Peyer's patch (tissue), 4 donors: Measurements from ENCODE around the gene TCEA2. TPM values are rescaled to one million over a fixed set of nuclear protein-coding genes. Genes with fewer than 3 reads are reported as not detected.
A peak's percentile ranks its signal among the peaks of the same experiment; 100 is the strongest.

Source experiments
- DNase-seq, 3 donors: peaks; one replicate each; pipeline ENCODE4 v3.0.0-alpha.2; 2017 to 2019
- H3K27ac ChIP-seq, 4 donors: fragments of 200-600 bp; sonication (generic); one replicate each; pipeline ENCODE4 v1.5.1; 2016 to 2019
- H3K27me3 ChIP-seq, 2 donors: fragments of 200-600 bp; sonication (generic); one replicate each; pipeline ENCODE4 v1.5.1; 2019
- H3K36me3 ChIP-seq, 3 donors: fragments of 200-600 bp; sonication (generic); one replicate each; pipeline ENCODE4 v1.5.1; 2016 to 2019
- H3K4me1 ChIP-seq, 4 donors: fragments of 200-600 bp; sonication (generic); one replicate each; pipeline ENCODE4 v1.5.1; 2016 to 2019
- H3K4me3 ChIP-seq, 4 donors: fragments of 200-600 bp; sonication (generic); 1 replicate in 3 of 4; 2 replicates in 1 of 4; pipeline ENCODE4 v1.5.1; 2016 to 2019; ENCODE audit warnings: mild to moderate bottlenecking in 1 of 4
- H3K9me3 ChIP-seq, 4 donors: fragments of 200-600 bp; sonication (generic); one replicate each; pipeline ENCODE4 v1.5.1; 2016 to 2019; ENCODE audit warnings: mild to moderate bottlenecking in 1 of 4
- POLR2A ChIP-seq, 2 donors: fragments of 450-650 bp; IDR thresholded peaks; one replicate each; pipeline ENCODE4 v1.5.1; 2017; ENCODE audit warnings: antibody characterized with exemption in 2 of 2, mild to moderate bottlenecking in 2 of 2, moderate library complexity in 2 of 2
- total RNA-seq, 4 donors: library from RNA; depleted of rRNA; stranded (reverse); fragments of >200 nt; gene quantifications; one replicate each; pipeline ENCODE4 v1.1.0, GENCODE V29; 2016
- TF ChIP-seq, protein P1 (sequence below), 6 experiments: fragments of 450-650 bp in 4 of 6; fragments of 200-600 bp in 2 of 6; sonication (generic) in 1 of 6; IDR thresholded peaks; one replicate each; pipeline ENCODE4 v1.5.1; 2017 to 2019; ENCODE audit warnings: antibody characterized with exemption in 6 of 6, mild to moderate bottlenecking in 3 of 6, moderate library complexity in 1 of 6

TCEA2 gene
- total RNA-seq, 4 donors from 2014 or later = 4.7 to 19.8 (median 8.3) TPM

GRCh38 chr20:64100566-64100888, 37.5 kb downstream of the TCEA2 start:
- Histone ChIP-seq H3K27ac (peak overlapping the region in 1 of 4 donors; percentile 66), H3K9me3 (no peaks in the 10 kb centered on the region), H3K27me3 (peaks cover 0 to 19% of the 10 kb centered on the region in 2 donors), H3K4me1 (peaks cover 0 to 24% (median 4%) of the 10 kb centered on the region in 4 donors), H3K36me3 (no peaks in the 10 kb centered on the region), H3K4me3 (no peak overlapping the region)
- TF ChIP-seq, protein P1, sequence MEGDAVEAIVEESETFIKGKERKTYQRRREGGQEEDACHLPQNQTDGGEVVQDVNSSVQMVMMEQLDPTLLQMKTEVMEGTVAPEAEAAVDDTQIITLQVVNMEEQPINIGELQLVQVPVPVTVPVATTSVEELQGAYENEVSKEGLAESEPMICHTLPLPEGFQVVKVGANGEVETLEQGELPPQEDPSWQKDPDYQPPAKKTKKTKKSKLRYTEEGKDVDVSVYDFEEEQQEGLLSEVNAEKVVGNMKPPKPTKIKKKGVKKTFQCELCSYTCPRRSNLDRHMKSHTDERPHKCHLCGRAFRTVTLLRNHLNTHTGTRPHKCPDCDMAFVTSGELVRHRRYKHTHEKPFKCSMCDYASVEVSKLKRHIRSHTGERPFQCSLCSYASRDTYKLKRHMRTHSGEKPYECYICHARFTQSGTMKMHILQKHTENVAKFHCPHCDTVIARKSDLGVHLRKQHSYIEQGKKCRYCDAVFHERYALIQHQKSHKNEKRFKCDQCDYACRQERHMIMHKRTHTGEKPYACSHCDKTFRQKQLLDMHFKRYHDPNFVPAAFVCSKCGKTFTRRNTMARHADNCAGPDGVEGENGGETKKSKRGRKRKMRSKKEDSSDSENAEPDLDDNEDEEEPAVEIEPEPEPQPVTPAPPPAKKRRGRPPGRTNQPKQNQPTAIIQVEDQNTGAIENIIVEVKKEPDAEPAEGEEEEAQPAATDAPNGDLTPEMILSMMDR (IDR thresholded peaks at IDR 0.05) = no peak
- DNase-seq = no peak

- no peak for TF ChIP-seq POLR2A (IDR thresholded peaks at IDR 0.05)
- H3K27ac ChIP-seq = peak overlapping the region in 1 of 4 donors; percentile 66
- DNase-seq = no peak
- H3K4me1 ChIP-seq = peaks cover 0 to 21% (median 4%) of the 10 kb centered on the region in 4 donors
- peaks cover 0 to 19% of the 10 kb centered on the region in 2 donors for H3K27me3 ChIP-seq
- no peaks in the 10 kb centered on the region for H3K9me3 ChIP-seq
- no peaks in the 10 kb centered on the region for H3K36me3 ChIP-seq
- H3K4me3 ChIP-seq = no peak overlapping the region
Observed at GRCh38 chr20:64100946-64101688, 38.1 kb downstream of the TCEA2 start.

GRCh38 chr20:64101731-64102621, 39.0 kb downstream of the TCEA2 start:
- peak overlapping the region in 1 of 4 donors; percentile 25 for H3K27ac ChIP-seq
- H3K36me3 ChIP-seq = no peaks in the 10 kb centered on the region
- TF ChIP-seq POLR2A (IDR thresholded peaks at IDR 0.05) = no peak
- TF ChIP-seq, protein P1 (IDR thresholded peaks at IDR 0.05) = peak; percentile 35 to 82 (median 54)
- no peaks in the 10 kb centered on the region for H3K9me3 ChIP-seq
- peak in 2 of 3 donors; percentile 60 to 77 for DNase-seq
- peaks cover 0 to 20% (median 4%) of the 10 kb centered on the region in 4 donors for H3K4me1 ChIP-seq
- H3K4me3 ChIP-seq = peak overlapping the region; percentile 39 to 58 (median 44)
- peaks cover 0 to 19% of the 10 kb centered on the region in 2 donors for H3K27me3 ChIP-seq

DNA sequence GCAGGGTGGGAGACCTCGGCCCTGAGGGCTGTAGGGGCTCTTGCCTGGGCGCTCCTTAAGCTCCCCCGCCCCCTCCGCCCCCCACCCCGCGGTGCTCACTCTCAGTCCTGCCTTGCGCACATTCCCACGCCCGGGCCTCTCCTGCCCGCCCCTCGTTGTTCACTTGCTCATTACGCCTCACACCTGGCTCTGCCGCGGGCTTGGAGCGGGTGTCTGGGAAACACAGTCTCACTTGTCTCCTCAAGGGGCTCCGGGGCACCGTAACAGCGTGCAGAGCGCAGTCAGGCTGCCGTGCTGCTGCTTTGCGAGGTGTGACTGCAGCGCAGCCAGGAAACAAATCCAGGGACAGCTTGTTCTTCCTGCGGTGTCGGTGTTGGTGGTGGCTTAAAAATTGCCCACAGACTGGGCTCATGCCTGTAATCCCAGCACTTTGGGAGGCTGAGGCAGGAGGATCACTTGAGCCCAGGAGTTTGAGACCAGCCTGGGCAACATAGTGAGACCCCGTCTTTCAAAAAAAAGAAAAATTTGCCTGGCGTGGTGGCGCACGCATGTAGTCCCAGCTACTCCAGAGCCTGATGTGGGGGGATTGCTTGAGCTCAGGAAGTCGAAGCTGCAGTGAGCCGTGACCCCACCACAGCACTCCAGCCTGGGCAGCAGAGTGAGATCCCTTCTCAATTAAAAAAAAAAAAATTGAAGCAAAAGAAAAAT, 39.8 kb downstream of the TCEA2 start:
- DNase-seq = no peak
- Histone ChIP-seq H3K4me3 (peak overlapping the region; percentile 39 to 58 (median 44)), H3K36me3 (no peaks in the 10 kb centered on the region)

GRCh38 chr20:64103871-64104666, 41.1 kb downstream of the TCEA2 start:
- no peak for TF ChIP-seq POLR2A (IDR thresholded peaks at IDR 0.05)
- TF ChIP-seq, protein P1 (IDR thresholded peaks at IDR 0.05) = no peak
- Histone ChIP-seq H3K27ac (no peak overlapping the region), H3K27me3 (peaks cover 0 to 19% of the 10 kb centered on the region in 2 donors), H3K9me3 (no peaks in the 10 kb centered on the region), H3K36me3 (no peaks in the 10 kb centered on the region), H3K4me3 (no peak overlapping the region), H3K4me1 (peaks cover 0 to 20% (median 4%) of the 10 kb centered on the region in 4 donors)
- DNase-seq = peak in 2 of 3 donors; percentile 3 to 38

More for the DNA sequence above, 39.8 kb downstream of the TCEA2 start:
- no peak for TF ChIP-seq POLR2A (IDR thresholded peaks at IDR 0.05)
- no peak overlapping the region for H3K27ac ChIP-seq
- peaks cover 0 to 20% (median 4%) of the 10 kb centered on the region in 4 donors for H3K4me1 ChIP-seq
- H3K27me3 ChIP-seq = peaks cover 0 to 19% of the 10 kb centered on the region in 2 donors
- H3K9me3 ChIP-seq = no peaks in the 10 kb centered on the region
